GM23338 (cell line): ENCODE measurements around the gene TMEM174. TPM values are rescaled to one million over a fixed set of nuclear protein-coding genes. Genes with fewer than 3 reads are reported as not detected.

Experiments used
- ATAC-seq: fragments of 200-7000 bp; cut with Tn5 transposase; 3 replicates; pipeline ENCODE4 v1.9.1; 2020
- DNase-seq: peaks from one replicate; pipeline ENCODE4 v3.0.0-alpha.2; 2015; ENCODE audit warnings: low spot score
- H2AFZ ChIP-seq: fragments of 200-600 bp; sonication (generic); 2 replicates; pipeline ENCODE4 v1.8.0; 2016; ENCODE audit warnings: antibody characterized with exemption, mild to moderate bottlenecking, moderate library complexity
- H3F3A ChIP-seq: fragments of 200-600 bp; sonication (generic); replicated peaks from 2 replicates; pipeline ENCODE4 v1.8.0; 2017; ENCODE audit warnings: antibody characterized with exemption, mixed run types, low read depth
- H3K27ac ChIP-seq: fragments of 200-600 bp; sonication (generic); 2 replicates; pipeline ENCODE4 v1.6.1; 2016; ENCODE audit warnings: low read depth
- H3K27me3 ChIP-seq: fragments of 200-600 bp; sonication (generic); 2 replicates; pipeline ENCODE4 v1.8.0; 2016; ENCODE audit warnings: mild to moderate bottlenecking, mixed run types, moderate library complexity; ENCODE audit not compliant: insufficient read depth
- H3K36me3 ChIP-seq: fragments of 200-600 bp; sonication (generic); 2 replicates; pipeline ENCODE4 v1.8.0; 2016; ENCODE audit warnings: mild to moderate bottlenecking; ENCODE audit not compliant: insufficient read depth
- H3K4me1 ChIP-seq: fragments of 200-600 bp; sonication (generic); 2 replicates; pipeline ENCODE4 v1.8.0; 2016; ENCODE audit warnings: mild to moderate bottlenecking, moderate library complexity; ENCODE audit not compliant: insufficient read depth
- H3K4me2 ChIP-seq: fragments of 200-600 bp; sonication (generic); 2 replicates; pipeline ENCODE4 v1.7.1; 2017; ENCODE audit warnings: mixed run types
- H3K4me3 ChIP-seq: fragments of 200-600 bp; sonication (generic); 2 replicates; pipeline ENCODE4 v1.6.1; 2016; ENCODE audit warnings: mixed run types
- H3K79me2 ChIP-seq: fragments of 200-600 bp; sonication (generic); replicated peaks from 2 replicates; pipeline ENCODE4 v1.8.0; 2017; ENCODE audit warnings: mild to moderate bottlenecking; ENCODE audit not compliant: insufficient read depth
- H3K9me2 ChIP-seq: fragments of 200-600 bp; sonication (generic); 2 replicates; pipeline ENCODE4 v1.8.0; 2017; ENCODE audit not compliant: insufficient read depth
- H4K20me1 ChIP-seq: fragments of 200-600 bp; sonication (generic); replicated peaks from 2 replicates; pipeline ENCODE4 v1.8.0; 2017; ENCODE audit warnings: mild to moderate bottlenecking; ENCODE audit not compliant: insufficient read depth
- H3K27ac Mint-ChIP-seq: 2 replicates; pipeline ENCODE4 v1.8.0; 2020; ENCODE audit warnings: inconsistent platforms, mild to moderate bottlenecking, moderate library complexity, mixed read lengths
- H3K27me3 Mint-ChIP-seq: 3 replicates; pipeline ENCODE4 v1.8.0; 2022; ENCODE audit warnings: low read depth, mild to moderate bottlenecking, moderate library complexity, mixed read lengths, inconsistent platforms; ENCODE audit not compliant: insufficient read depth, poor library complexity
- H3K36me3 Mint-ChIP-seq: 3 replicates; pipeline ENCODE4 v1.8.0; 2021; ENCODE audit warnings: low read depth, mild to moderate bottlenecking, inconsistent platforms, moderate library complexity, mixed read lengths
- H3K4me1 Mint-ChIP-seq: 3 replicates; pipeline ENCODE4 v1.8.0; 2020; ENCODE audit warnings: mild to moderate bottlenecking, inconsistent platforms, mixed read lengths
- H3K4me3 Mint-ChIP-seq: 3 replicates; pipeline ENCODE4 v1.8.0; 2021; ENCODE audit warnings: moderate library complexity, mild to moderate bottlenecking, inconsistent platforms, mixed read lengths
- H3K9me3 Mint-ChIP-seq: 3 replicates; pipeline ENCODE4 v1.8.0; 2020; ENCODE audit warnings: moderate library complexity, mild to moderate bottlenecking, inconsistent platforms, mixed read lengths
- CREB1 ChIP-seq: fragments of 250-450 bp; sonication (Bioruptor Pico); IDR thresholded peaks from 2 replicates; pipeline ENCODE4 v1.5.0; 2020; ENCODE audit warnings: low read depth, mild to moderate bottlenecking, moderate library complexity
- CTCF ChIP-seq, 2 experiments: fragments of 200-600 bp in 1 of 2; sonication (generic) in 1 of 2; conservative IDR thresholded peaks; 2 replicates each; pipeline versions ENCODE4 v1.5.1 to v1.6.1; 2016 to 2017; ENCODE audit warnings: antibody characterized with exemption in 2 of 2, low read depth in 2 of 2, mild to moderate bottlenecking in 2 of 2, moderate library complexity in 1 of 2
- ETS1 ChIP-seq: IDR thresholded peaks from 2 replicates; pipeline ENCODE4 v1.6.1; 2016; ENCODE audit warnings: antibody characterized with exemption
- EZH2 ChIP-seq: fragments of 200-600 bp; sonication (generic); IDR thresholded peaks from one replicate; pipeline ENCODE4 v1.8.0; 2017; ENCODE audit warnings: antibody characterized with exemption, mild to moderate bottlenecking, low read depth; ENCODE audit not compliant: unreplicated experiment
- EZH2phosphoT487 ChIP-seq: fragments of 200-600 bp; sonication (generic); IDR thresholded peaks from one replicate; pipeline ENCODE4 v1.8.1; 2018; ENCODE audit warnings: antibody characterized with exemption; ENCODE audit not compliant: unreplicated experiment
- JUNB ChIP-seq: IDR thresholded peaks from one replicate; pipeline ENCODE4 v1.6.1; 2016; ENCODE audit warnings: antibody characterized with exemption; ENCODE audit not compliant: unreplicated experiment
- NANOG ChIP-seq: IDR thresholded peaks from 2 replicates; pipeline ENCODE4 v1.6.1; 2016; ENCODE audit warnings: antibody characterized with exemption, borderline replicate concordance
- POLR2AphosphoS5 ChIP-seq: IDR thresholded peaks from 2 replicates; pipeline ENCODE4 v1.6.1; 2016; ENCODE audit warnings: antibody characterized with exemption, low read depth
- REST ChIP-seq: IDR thresholded peaks from one replicate; pipeline ENCODE4 v1.6.1; 2018; ENCODE audit warnings: antibody characterized with exemption; ENCODE audit not compliant: unreplicated experiment
- STAT1 ChIP-seq: IDR thresholded peaks from one replicate; pipeline ENCODE4 v1.6.1; 2016; ENCODE audit warnings: antibody characterized with exemption; ENCODE audit not compliant: unreplicated experiment
- ZNF114 ChIP-seq: fragments of 250-450 bp; sonication (Bioruptor Pico); IDR thresholded peaks from 2 replicates; pipeline ENCODE4 v1.5.0; 2020; ENCODE audit warnings: mild to moderate bottlenecking, moderate library complexity
- ZNF331 ChIP-seq: fragments of 250-450 bp; sonication (Bioruptor Pico); IDR thresholded peaks from 2 replicates; pipeline ENCODE4 v1.5.0; 2020; ENCODE audit warnings: low read depth, mild to moderate bottlenecking, moderate library complexity
- ZNF462 ChIP-seq: fragments of 250-450 bp; sonication (Bioruptor Pico); IDR thresholded peaks from 2 replicates; pipeline ENCODE4 v1.5.0; 2020; ENCODE audit warnings: mild to moderate bottlenecking, moderate library complexity
- polyA plus RNA-seq: library from polyadenylated mRNA; unstranded; fragments of >200 nt; fragmentation: Nextera tagmentation; extraction: Ambion mirVana; gene quantifications from 2 replicates; pipeline ENCODE4 v1.2.1, GENCODE V29; 2016
- total RNA-seq: library from RNA; depleted of rRNA; stranded (reverse); fragments of >200 nt; shearing (Covaris generic); gene quantifications from 2 replicates; pipeline ENCODE4 v1.2.3, GENCODE V29; 2014

TMEM174 gene
- total and polyA plus RNA-seq, 2 experiments from 2014 or later, result not detected

- Mint-ChIP-seq H3K36me3 (no peaks in the 10 kb centered on the region), H3K4me3 (no peak overlapping the region), H3K27me3 (peaks cover 12% of the 10 kb centered on the region), H3K9me3 (no peaks in the 10 kb centered on the region), H3K27ac (no peak overlapping the region), H3K4me1 (peaks cover 14% of the 10 kb centered on the region)
- Histone ChIP-seq H3K4me3 (no peak overlapping the region), H3K79me2 (no peaks in the 10 kb centered on the region), H2AFZ (no peak overlapping the region), H3K27ac (no peak overlapping the region), H3K4me2 (no peak overlapping the region), H3K36me3 (no peaks in the 10 kb centered on the region), H3F3A (no peaks in the 10 kb centered on the region), H3K4me1 (no peaks in the 10 kb centered on the region), H3K9me2 (peaks cover 6% of the 10 kb centered on the region; the same call in 1 of the 2 replicates), H4K20me1 (no peaks in the 10 kb centered on the region), H3K27me3 (no peaks in the 10 kb centered on the region)
- TF ChIP-seq JUNB (no peak), ZNF462 (CRISPR knock-in tag) (no peak), NANOG (no peak), REST (no peak), EZH2 (no peak), POLR2AphosphoS5 (no peak), CTCF (conservative IDR thresholded peaks at IDR 0.05; ENCODE audit: low read depth in 2 of 2) (no peak), STAT1 (no peak), EZH2phosphoT487 (no peak), ZNF331 (no peak), ZNF114 (CRISPR knock-in tag) (no peak), CREB1 (CRISPR knock-in tag) (no peak), ETS1 (no peak)
- DNase-seq, result no peak
- no peak for ATAC-seq
Measured at GRCh38 chr5:73139485-73139884, 33.5 kb upstream of the TMEM174 start.
